Cardiac muscle cell (in vitro differentiated cells and primary cell): ENCODE data around the gene ACSM4. TPM values are rescaled to one million over a fixed set of nuclear protein-coding genes. Genes with fewer than 3 reads are reported as not detected.
"Not testable (repeated sequence)": the region's sequence is repeated elsewhere in the genome, so short reads cannot be mapped to it uniquely, and the experiment has no call there.

Experiments
- DNase-seq, 2 donors: peaks; one replicate each; pipeline versions ENCODE4 v3.0.0 to v3.0.0-alpha.2; 2010 to 2017; ENCODE audit warnings: low read depth in 1 of 2, low spot score in 1 of 2
- H3K27ac ChIP-seq: fragments of 200-600 bp; sonication (generic); 2 replicates; pipeline ENCODE4 v1.5.1; 2016
- H3K27me3 ChIP-seq: fragments of 200-600 bp; sonication (generic); 2 replicates; pipeline ENCODE4 v1.6.0; 2016; ENCODE audit warnings: control low read depth
- H3K36me3 ChIP-seq: fragments of 200-600 bp; sonication (generic); 2 replicates; pipeline ENCODE4 v1.5.1; 2016; ENCODE audit warnings: control low read depth
- H3K4me1 ChIP-seq: fragments of 200-600 bp; sonication (generic); 2 replicates; pipeline ENCODE4 v1.8.1; 2017; ENCODE audit warnings: low read depth, mild to moderate bottlenecking, mixed run types
- H3K4me3 ChIP-seq: fragments of 200-600 bp; sonication (generic); 2 replicates; pipeline ENCODE4 v1.5.1; 2016; ENCODE audit warnings: mild to moderate bottlenecking
- H3K9me3 ChIP-seq: fragments of 200-600 bp; sonication (generic); 2 replicates; pipeline ENCODE4 v1.5.1; 2017; ENCODE audit warnings: low read depth, mild to moderate bottlenecking, control low read depth
- polyA plus RNA-seq: library from polyadenylated mRNA; unstranded; fragments of >200 nt; fragmentation: Nextera tagmentation; extraction: Ambion mirVana; gene quantifications from 2 replicates; pipeline ENCODE4 v1.2.1, GENCODE V29; 2016
- total RNA-seq: library from RNA; depleted of rRNA; stranded (reverse); fragments of >200 nt; gene quantifications from 2 replicates; pipeline ENCODE4 v1.2.3, GENCODE V29; 2016
- TF ChIP-seq, protein P1 (sequence below): IDR thresholded peaks from 2 replicates; pipeline ENCODE4 v1.5.1; 2012; ENCODE audit warnings: low read depth, mild to moderate bottlenecking, low read length

ACSM4 gene
- total and polyA plus RNA-seq, 2 experiments from 2014 or later: not detected

DNA sequence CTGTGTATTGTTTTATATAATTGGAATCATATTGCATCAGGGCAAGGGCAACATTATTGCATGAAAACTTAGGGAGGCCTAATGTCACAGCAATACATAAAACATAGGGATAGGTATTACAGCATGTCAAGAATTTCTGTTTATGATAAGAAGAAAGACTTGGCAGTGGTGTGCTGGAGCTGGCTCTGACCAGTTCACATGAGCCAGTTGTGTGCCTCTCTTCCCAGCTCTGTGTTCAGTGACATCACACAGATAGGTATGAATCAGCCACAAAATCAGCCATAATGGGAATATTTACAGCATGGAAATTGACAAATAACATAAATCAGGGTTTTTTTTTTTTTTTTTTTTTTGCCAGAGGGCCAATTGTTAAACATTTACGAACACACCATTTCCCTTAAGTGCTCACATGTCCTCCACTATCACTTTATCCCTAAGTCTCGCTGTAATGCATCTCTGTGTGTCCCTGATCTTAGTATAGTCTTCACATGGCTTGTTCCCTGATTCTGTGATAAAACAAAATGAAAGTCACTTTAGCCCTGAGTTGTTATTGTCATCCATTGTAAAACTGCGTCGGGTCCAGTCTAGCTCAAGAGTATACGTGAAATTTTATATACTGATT, 31.9 kb upstream of the ACSM4 start:
- H3K4me1 ChIP-seq: no peaks in the 10 kb centered on the region
- TF ChIP-seq, protein P1, sequence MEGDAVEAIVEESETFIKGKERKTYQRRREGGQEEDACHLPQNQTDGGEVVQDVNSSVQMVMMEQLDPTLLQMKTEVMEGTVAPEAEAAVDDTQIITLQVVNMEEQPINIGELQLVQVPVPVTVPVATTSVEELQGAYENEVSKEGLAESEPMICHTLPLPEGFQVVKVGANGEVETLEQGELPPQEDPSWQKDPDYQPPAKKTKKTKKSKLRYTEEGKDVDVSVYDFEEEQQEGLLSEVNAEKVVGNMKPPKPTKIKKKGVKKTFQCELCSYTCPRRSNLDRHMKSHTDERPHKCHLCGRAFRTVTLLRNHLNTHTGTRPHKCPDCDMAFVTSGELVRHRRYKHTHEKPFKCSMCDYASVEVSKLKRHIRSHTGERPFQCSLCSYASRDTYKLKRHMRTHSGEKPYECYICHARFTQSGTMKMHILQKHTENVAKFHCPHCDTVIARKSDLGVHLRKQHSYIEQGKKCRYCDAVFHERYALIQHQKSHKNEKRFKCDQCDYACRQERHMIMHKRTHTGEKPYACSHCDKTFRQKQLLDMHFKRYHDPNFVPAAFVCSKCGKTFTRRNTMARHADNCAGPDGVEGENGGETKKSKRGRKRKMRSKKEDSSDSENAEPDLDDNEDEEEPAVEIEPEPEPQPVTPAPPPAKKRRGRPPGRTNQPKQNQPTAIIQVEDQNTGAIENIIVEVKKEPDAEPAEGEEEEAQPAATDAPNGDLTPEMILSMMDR: no peak
- no peaks in the 10 kb centered on the region for H3K9me3 ChIP-seq
- DNase-seq: no peak
- no peak overlapping the region for H3K4me3 ChIP-seq
- H3K27me3 ChIP-seq: no peaks in the 10 kb centered on the region
- H3K36me3 ChIP-seq: no peaks in the 10 kb centered on the region
- no peak overlapping the region for H3K27ac ChIP-seq

DNA sequence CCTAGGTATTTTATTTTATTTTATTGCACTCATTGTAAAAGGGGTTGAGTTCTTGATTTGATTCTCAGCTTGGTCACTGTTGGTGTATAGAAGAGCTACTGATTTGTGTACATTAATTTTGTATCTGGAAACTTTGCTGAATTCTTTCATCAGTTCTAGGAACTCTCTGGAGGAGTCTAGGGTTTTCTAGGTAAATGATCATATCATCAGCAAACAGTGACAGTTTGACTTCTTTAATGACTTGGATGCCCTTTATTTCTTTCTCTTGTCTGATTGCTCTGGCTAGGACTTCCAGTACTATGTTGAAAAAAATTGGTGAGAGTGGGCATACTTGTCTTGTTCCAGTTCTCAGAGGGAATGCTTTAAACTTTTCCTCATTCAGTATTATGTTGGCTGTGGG, 28.4 kb upstream of the ACSM4 start:
- H3K36me3 ChIP-seq, H3K27ac ChIP-seq, H3K9me3 ChIP-seq, H3K27me3 ChIP-seq, H3K4me3 ChIP-seq, H3K4me1 ChIP-seq, DNase-seq: not testable (repeated sequence)

DNA sequence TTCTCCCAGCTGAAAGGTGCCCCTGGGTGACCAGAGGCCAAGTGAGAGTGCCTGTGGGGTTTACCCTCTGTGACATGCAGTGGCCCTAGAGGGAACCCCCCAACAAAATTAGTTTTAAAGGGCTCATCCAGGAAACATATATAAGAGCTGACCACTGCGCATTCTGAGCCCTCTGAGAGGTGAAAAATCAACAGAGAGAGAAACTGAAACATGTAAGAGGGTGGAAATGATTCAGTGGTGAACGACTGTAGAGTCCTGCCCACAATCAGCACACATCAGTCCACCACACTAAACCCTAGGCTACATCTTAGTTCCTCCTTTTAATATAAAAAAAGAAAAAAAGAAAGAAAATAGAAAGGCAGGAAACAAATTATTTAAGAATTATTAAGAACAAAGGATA, 21.0 kb upstream of the ACSM4 start:
- no peak for DNase-seq
- H3K27me3 ChIP-seq: no peaks in the 10 kb centered on the region
- TF ChIP-seq, protein P1: no peak
- no peaks in the 10 kb centered on the region for H3K9me3 ChIP-seq
- H3K4me3 ChIP-seq: no peak overlapping the region
- H3K36me3 ChIP-seq: no peaks in the 10 kb centered on the region
- H3K27ac ChIP-seq: no peak overlapping the region
- H3K4me1 ChIP-seq: no peaks in the 10 kb centered on the region

DNA sequence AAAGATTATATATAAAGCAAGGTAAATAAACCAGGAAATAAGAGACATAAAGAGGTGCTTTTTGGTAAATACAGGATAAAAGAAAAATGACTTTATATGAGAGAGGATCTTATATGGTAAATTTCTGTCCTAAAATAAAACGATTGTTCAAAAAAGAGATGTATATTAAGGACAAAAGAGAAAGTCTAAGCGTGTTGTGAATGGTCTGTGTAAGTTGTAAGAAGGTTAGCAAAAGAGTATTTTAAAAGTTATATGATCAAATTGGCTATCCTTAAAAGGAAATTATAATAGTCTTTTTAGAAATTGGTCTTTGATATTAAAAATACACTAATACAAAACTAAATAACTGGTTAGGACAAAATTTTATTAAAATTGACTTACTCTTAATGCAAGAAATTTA, 14.1 kb upstream of the ACSM4 start:
- Histone ChIP-seq H3K36me3 (no peaks in the 10 kb centered on the region), H3K4me3 (no peak overlapping the region), H3K27me3 (no peaks in the 10 kb centered on the region), H3K27ac (no peak overlapping the region), H3K4me1 (peaks cover 8% of the 10 kb centered on the region), H3K9me3 (no peaks in the 10 kb centered on the region)
- TF ChIP-seq, protein P1: no peak
- DNase-seq: no peak

DNA sequence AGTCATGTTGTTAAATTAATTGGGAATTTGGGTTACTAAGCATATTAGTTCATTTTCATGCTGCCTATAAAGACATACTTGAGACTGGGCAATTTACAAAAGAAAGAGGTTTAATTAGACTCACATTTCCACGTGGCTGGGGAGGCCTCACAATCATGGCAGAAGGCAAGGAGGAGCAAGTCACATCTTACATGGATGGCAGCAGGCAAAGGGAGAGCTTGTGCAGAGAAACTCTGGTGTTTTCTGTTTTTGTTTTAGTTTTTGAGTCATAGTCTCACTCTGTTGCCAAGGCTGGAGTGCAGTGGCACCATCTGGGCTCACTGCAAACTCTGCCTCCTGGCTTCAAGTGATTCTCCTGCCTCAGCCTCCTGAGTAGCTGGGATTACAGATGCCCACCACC, 13.3 kb upstream of the ACSM4 start:
- not testable (repeated sequence) for DNase-seq, H3K36me3 ChIP-seq, H3K4me3 ChIP-seq, H3K4me1 ChIP-seq, H3K9me3 ChIP-seq, H3K27me3 ChIP-seq, H3K27ac ChIP-seq

DNA sequence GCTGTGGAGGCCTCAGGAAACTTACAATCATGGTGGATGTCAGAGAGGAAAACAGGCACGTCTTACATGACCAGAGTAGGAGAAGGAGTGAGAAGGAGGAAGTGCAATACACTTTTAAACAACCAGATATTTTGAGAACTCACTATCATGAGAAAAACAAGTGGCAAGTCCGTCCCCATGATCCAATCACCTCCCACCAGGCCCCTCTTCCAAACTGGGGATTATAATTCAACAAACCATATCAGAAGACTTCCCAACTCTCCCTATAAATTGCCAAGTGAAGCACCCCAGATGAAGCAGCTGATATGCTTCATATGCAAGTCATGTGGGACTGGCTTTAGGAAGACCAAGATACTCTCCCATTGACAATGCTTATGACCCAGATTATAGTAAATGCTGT, 11.6 kb upstream of the ACSM4 start:
- Histone ChIP-seq H3K36me3 (no peaks in the 10 kb centered on the region), H3K27me3 (no peaks in the 10 kb centered on the region), H3K4me3 (no peak overlapping the region), H3K9me3 (no peaks in the 10 kb centered on the region), H3K27ac (no peak overlapping the region), H3K4me1 (peaks cover 8% of the 10 kb centered on the region)
- DNase-seq: no peak
- TF ChIP-seq, protein P1: no peak

DNA sequence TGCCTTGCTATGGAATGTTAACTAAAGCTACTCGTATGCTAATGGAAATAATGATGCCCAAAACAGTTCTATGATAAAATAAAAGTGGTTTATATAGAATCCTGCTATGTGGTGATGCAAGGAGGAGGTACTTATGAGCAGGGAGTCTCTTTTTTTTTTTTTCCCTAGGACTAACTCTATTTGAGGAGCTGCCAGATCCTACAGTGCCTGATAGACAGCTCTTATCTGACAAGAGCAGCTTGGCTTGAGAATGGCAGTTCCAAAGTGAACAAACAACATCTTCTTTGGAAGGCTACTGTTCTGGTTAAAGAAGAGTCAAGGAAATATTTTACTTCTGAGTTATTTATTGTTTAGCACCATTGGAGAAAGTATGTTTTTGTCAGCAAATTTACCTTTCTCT, 10.2 kb upstream of the ACSM4 start:
- no peaks in the 10 kb centered on the region for H3K9me3 ChIP-seq
- no peaks in the 10 kb centered on the region for H3K36me3 ChIP-seq
- TF ChIP-seq, protein P1: no peak
- no peak overlapping the region for H3K4me3 ChIP-seq
- H3K4me1 ChIP-seq: peaks cover 8% of the 10 kb centered on the region
- DNase-seq: peak in 1 of 2 donors; percentile 6
- H3K27me3 ChIP-seq: no peaks in the 10 kb centered on the region
- no peak overlapping the region for H3K27ac ChIP-seq
